ENCODE results near the gene TRAF3IP1. TPM values are rescaled to one million over a fixed set of nuclear protein-coding genes. Genes with fewer than 3 reads are reported as not detected.

Gene TRAF3IP1
- total RNA-seq (2022; extraction: Qiagen RNA extraction) = 9.7 to 15.2 TPM (median 12.7 TPM) in 5 replicates

GRCh38 chr2:238320246-238320647, at the start of gene TRAF3IP1:
TSS of gene TRAF3IP1 (plus strand) at chr2:238320518. CDS start at chr2:238320663, 145 bp downstream.

GRCh38 chr2:238287737-238288649, 32.3 kb upstream of the TRAF3IP1 start, which contains the start of gene PER2:
TSS of gene PER2 (minus strand) at chr2:238288610. CDS start at chr2:238277936, 10,674 bp downstream.

DNA sequence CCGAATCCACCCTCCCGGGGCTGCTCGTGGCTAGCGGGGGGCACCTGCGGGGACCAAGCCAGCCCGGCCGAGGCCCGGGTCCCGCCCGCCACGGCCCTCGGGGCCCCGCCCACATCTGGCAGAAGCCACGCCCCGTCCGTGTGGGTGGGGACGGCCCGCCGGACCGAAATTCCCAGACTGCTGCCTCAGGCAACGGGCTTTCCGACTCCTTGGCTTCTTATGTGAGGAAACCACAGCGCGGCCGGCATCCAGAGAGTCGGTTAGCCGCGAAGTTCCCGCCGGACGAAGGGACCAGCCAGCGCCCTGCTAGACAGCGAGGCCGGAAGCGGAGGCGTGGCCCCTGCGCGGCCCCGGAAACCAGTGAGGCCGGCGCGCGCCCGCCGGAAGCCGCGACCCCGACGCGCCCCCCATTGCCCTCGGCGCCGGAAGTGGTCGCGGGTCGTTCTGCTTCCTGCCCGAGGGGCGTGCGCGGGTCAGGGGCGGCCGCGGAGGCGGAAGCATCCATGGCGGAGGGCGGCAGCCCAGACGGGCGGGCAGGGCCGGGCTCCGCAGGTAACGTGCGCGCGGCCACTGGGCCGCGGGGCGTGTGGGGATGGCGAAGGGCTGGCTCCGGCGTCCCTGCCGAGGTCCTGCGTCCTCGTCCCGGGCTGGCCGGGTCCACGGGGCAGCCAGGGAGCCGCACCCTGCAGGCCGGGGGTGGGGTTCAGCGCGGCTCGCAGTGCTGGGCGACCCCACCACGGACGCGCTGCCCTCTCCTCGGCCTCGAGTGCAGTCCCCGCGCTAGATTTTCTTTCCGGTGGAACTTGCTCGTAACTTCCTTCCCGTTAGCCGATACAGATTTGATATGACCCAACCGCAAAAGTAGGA, 106.5 kb downstream of the TRAF3IP1 start, which contains the start of gene ASB1:
Gene ASB1, plus strand, starts transcription at position 360 of the 867 bp plus-strand sequence. Its CDS starts 144 bp downstream, at position 504.

Other genes with a start within 250 kb of the TRAF3IP1 start
- 0.07 to 0.22 TPM (median 0.14 TPM) in 5 replicates for gene ESPNL, start 220.2 kb upstream of the TRAF3IP1 start, total RNA-seq (2022; extraction: Qiagen RNA extraction)
- 0.16 to 0.25 TPM (median 0.22 TPM) in 5 replicates for gene KLHL30, start 181.8 kb upstream of the TRAF3IP1 start, total RNA-seq (2022; extraction: Qiagen RNA extraction)
- 5.8 to 8.7 TPM (median 7.8 TPM) in 5 replicates for gene ERFE, start 161.5 kb upstream of the TRAF3IP1 start, total RNA-seq (2022; extraction: Qiagen RNA extraction)
- 34.9 to 41.6 TPM (median 39.3 TPM) in 5 replicates for gene ILKAP, start 116.8 kb upstream of the TRAF3IP1 start, total RNA-seq (2022; extraction: Qiagen RNA extraction)
- gene HES6, start 80.5 kb upstream of the TRAF3IP1 start, total RNA-seq (2022; extraction: Qiagen RNA extraction) = 8.0 to 15.1 TPM (median 14.5 TPM) in 5 replicates
- gene PER2, start 31.9 kb upstream of the TRAF3IP1 start, total RNA-seq (2022; extraction: Qiagen RNA extraction) = 5.3 to 7.9 TPM (median 6.5 TPM) in 5 replicates
- gene ASB1, start 106.4 kb downstream of the TRAF3IP1 start, total RNA-seq (2022; extraction: Qiagen RNA extraction) = 38.9 to 58.9 TPM (median 55.3 TPM) in 5 replicates

Data from A549 treated with AZD2906 at 1 μM for 4 hours (cell line).